ENCODE results near the gene PTPRA. TPM values are rescaled to one million over a fixed set of nuclear protein-coding genes. Genes with fewer than 3 reads are reported as not detected.

PTPRA gene
- total and polyA plus RNA-seq, 2 of the 13 experiments (the other 11 are each of a cell fraction or from before 2014, with no cell fraction given), result 47.2 to 127 TPM

DNA sequence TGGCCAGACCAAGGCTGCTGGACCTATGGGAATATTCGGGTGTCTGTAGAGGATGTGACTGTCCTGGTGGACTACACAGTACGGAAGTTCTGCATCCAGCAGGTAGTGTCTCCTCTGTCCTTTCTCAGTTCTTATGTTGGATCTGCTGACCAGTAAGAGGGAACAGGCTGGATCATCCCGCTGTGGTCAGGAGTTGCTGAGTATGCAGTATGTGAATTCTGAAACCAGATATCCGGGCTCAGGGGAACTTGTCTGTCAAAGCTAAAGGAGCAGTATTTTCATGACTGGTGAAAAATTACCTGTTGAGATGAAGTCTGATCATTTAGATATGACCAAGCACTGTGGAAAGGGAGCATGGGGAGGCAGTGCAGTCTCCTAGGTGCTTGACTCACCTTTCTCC, 148.0 kb downstream of the PTPRA start:
- Histone ChIP-seq H3K9me3 (ENCODE audit: low read length) (no peaks in the 10 kb centered on the region), H4K20me1 (ENCODE audit: insufficient read depth, low read length) (no peaks in the 10 kb centered on the region), H3K27ac (ENCODE audit: extremely low read length, insufficient read depth, low read length) (no peak overlapping the region), H3K4me1 (ENCODE audit: insufficient read depth, low read length) (peaks cover 36% of the 10 kb centered on the region), H3K27me3 (ENCODE audit: control insufficient read depth in 1 of 2, insufficient read depth in 2 of 2, low read length in 2 of 2) (no peaks in the 10 kb centered on the region), H3K9ac (ENCODE audit: insufficient read depth, low read depth, low read length) (no peak overlapping the region), H3K36me3 (replicated peaks in 1 of 2; ENCODE audit: control insufficient read depth in 1 of 2, insufficient read depth in 2 of 2, low read length in 2 of 2) (peaks cover 32 to 56% of the 10 kb centered on the region in 2 experiments), H3K4me2 (ENCODE audit: low read depth, low read length) (no peak overlapping the region), H2AFZ (ENCODE audit: low read length) (no peak overlapping the region), H3K4me3 (replicated peaks in 1 of 3; ENCODE audit: insufficient read depth in 1 of 3, low read depth in 2 of 3, low read length in 3 of 3) (no peak overlapping the region), H3K79me2 (ENCODE audit: insufficient read depth, low read length) (no peaks in the 10 kb centered on the region)
- WGBS (ENCODE audit: low lambda C conversion rate), result 94% methylated on average over 4 of the region's 4 CpGs
- in situ Hi-C loops (cut with HindIII; ENCODE audit: extremely low pct_ligation_motif_present, low pct_unique_long_range_greater_than_20kb), result no loop called here
- POLR2A ChIA-PET, result no interaction called here
- FAIRE-seq (peak; percentile 4), ATAC-seq (peak; percentile 26), DNase-seq (ENCODE audit: low spot score) (no peak)
- intact Hi-C loops (cut with micrococcal nuclease; ENCODE audit: unreplicated experiment), result no loop called here
- no TSS peak for BruUV-seq (replicated peaks)
- CTCF ChIA-PET (ENCODE audit: low intra/inter-chr PET ratio, low total read pairs), result no interaction called here
- TF ChIP-seq PHF21A (CRISPR knock-in tag; IDR thresholded peaks at IDR 0.05) (no peak), FOXO1 (CRISPR knock-in tag; IDR thresholded peaks at IDR 0.05) (no peak), DDIT3 (CRISPR knock-in tag; IDR thresholded peaks at IDR 0.05) (no peak), GTF2F1 (IDR thresholded peaks at IDR 0.05; ENCODE audit: low read length) (no peak), RARG (CRISPR knock-in tag; IDR thresholded peaks at IDR 0.05; ENCODE audit: low read depth) (no peak), ZSCAN22 (CRISPR knock-in tag; IDR thresholded peaks at IDR 0.05) (no peak), MAFF (IDR thresholded peaks at IDR 0.05; ENCODE audit: low read depth, low read length) (peak; percentile 88), ZNF549 (CRISPR knock-in tag; IDR thresholded peaks at IDR 0.05) (no peak), IKZF4 (CRISPR knock-in tag; IDR thresholded peaks at IDR 0.05; ENCODE audit: borderline replicate concordance, low read depth, not compliant biosample characterization) (no peak), ZNF350 (CRISPR knock-in tag; IDR thresholded peaks at IDR 0.05; ENCODE audit: borderline replicate concordance, low read depth) (no peak), MAFK (conservative IDR thresholded peaks at IDR 0.05 in 1 of 2, IDR thresholded peaks at IDR 0.05 in 1 of 2; ENCODE audit: low read length in 2 of 2) (peak; percentile 92 to 93), RBM22 (optimal IDR thresholded peaks at IDR 0.05; ENCODE audit: low read length) (no peak), ISL2 (CRISPR knock-in tag; IDR thresholded peaks at IDR 0.05) (no peak), TAF15 (IDR thresholded peaks at IDR 0.05; ENCODE audit: low read depth, low read length, poor library complexity, severe bottlenecking) (no peak), ZNF615 (CRISPR knock-in tag; IDR thresholded peaks at IDR 0.05; ENCODE audit: borderline replicate concordance) (no peak), RFX5 (IDR thresholded peaks at IDR 0.05; ENCODE audit: low read depth, low read length) (0 out of 2 replicates have a peak, but pooled peaks have one; percentile 14), ZNF17 (CRISPR knock-in tag; IDR thresholded peaks at IDR 0.05) (no peak), NCOA5 (CRISPR knock-in tag; IDR thresholded peaks at IDR 0.05) (no peak), HNF4G (IDR thresholded peaks at IDR 0.05; ENCODE audit: borderline replicate concordance, low read depth, low read length) (peak; percentile 9; the same call in 1 of the 2 replicates), HNF4G (CRISPR knock-in tag; IDR thresholded peaks at IDR 0.05; ENCODE audit: borderline replicate concordance, low read depth) (no peak), CEBPB (IDR thresholded peaks at IDR 0.05; ENCODE audit: borderline replicate concordance, low read depth, low read length) (no peak), FIP1L1 (IDR thresholded peaks at IDR 0.05; ENCODE audit: borderline replicate concordance, insufficient read depth, low read depth, low read length) (no peak), ZBTB10 (CRISPR knock-in tag; IDR thresholded peaks at IDR 0.05; ENCODE audit: borderline replicate concordance) (no peak)
